HL-60 (cell line): ENCODE results near the gene KCNH4.

Source experiments
- DNase-seq, 2 experiments: peaks; one replicate each; pipeline ENCODE4 v3.0.0-alpha.2; 2010 to 2020; ENCODE audit warnings: low read depth in 1 of 2, low spot score in 1 of 2
- H3K27ac ChIP-seq: fragments of 250-450 bp; sonication (Bioruptor Pico); replicated peaks from 2 replicates; pipeline ENCODE4 v1.5.1; 2020; ENCODE audit warnings: mild to moderate bottlenecking, moderate library complexity
- H3K27me3 ChIP-seq: fragments of 250-450 bp; sonication (Bioruptor Pico); 2 replicates; pipeline ENCODE4 v1.5.1; 2021; ENCODE audit warnings: mild to moderate bottlenecking, moderate library complexity; ENCODE audit not compliant: insufficient read depth, poor library complexity, severe bottlenecking
- H3K4me3 ChIP-seq: replicated peaks from 2 replicates; pipeline ENCODE4 v1.5.1; 2011; ENCODE audit warnings: mild to moderate bottlenecking, control low read depth, low read length; ENCODE audit not compliant: insufficient read depth
- GABPA ChIP-seq: IDR thresholded peaks from 2 replicates; pipeline ENCODE4 v1.6.1; 2012; ENCODE audit warnings: low read depth
- POLR2AphosphoS5 ChIP-seq: IDR thresholded peaks from 2 replicates; pipeline ENCODE4 v1.6.1; 2012; ENCODE audit warnings: low read depth
- SPI1 ChIP-seq: IDR thresholded peaks from 2 replicates; pipeline ENCODE4 v1.6.1; 2012; ENCODE audit warnings: low read depth, mild to moderate bottlenecking, borderline replicate concordance
- long read RNA-seq: library from polyadenylated mRNA; unstranded; transcript quantifications from one replicate; pipeline ENCODE4 v2.0.0, GENCODE V29; 2020
- TF ChIP-seq, protein P1 (sequence below): IDR thresholded peaks from one replicate; pipeline ENCODE4 v1.5.1; 2011; ENCODE audit warnings: low read length, control low read depth, inconsistent platforms; ENCODE audit not compliant: insufficient read depth
- TF ChIP-seq, protein P2 (sequence below): IDR thresholded peaks from 2 replicates; pipeline ENCODE4 v1.6.1; 2012; ENCODE audit warnings: low read depth; ENCODE audit not compliant: insufficient replicate concordance

KCNH4 gene
- long read RNA-seq, result 0 reads

DNA sequence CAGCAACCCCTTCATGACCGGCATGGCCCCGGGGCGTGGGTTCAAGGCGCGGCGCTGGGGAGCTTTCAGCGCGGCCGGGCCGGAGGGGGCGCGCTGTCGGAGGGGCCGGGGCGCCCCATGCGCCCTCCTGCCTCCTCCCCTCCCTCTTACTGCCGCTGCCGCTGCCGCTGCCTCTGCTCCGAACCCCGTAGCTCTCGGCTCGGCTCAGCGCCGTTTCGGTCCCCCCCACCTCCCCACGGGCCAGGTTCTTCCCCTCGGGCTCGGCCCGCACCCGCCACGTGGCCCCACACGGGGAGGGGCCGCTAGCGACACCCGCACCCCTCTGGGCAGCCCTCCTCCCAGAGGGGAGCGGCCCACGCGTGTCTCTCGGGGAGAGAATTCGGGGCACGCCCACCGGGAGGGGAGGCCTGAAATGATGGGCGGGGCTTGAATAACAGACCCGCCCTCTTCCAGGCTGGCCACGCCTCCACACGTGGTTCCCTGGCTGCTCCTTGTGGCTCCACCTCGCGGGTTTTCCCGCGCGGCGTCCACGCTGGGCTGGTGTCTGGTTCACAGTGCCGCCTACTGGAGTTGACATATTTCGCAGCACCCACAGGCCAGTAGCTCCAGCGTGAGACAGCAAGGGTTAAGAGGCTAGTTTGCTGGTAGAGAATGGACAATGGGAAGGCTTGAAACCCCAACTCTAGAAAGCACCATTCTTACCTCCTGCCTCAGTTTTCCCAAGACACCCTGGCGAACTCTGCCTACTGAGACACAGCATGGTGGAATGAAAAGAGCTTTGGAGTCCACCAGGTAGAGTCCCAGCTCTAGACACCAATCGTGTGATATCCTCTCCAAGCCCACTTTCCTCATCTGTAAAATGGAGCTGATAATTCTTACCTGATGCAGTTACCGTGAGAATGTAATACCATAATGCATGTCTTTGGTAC is at the start of gene KCNH4:
KCNH4 (minus strand) TSS at position 221 of the 929 bp plus-strand sequence; CDS start at position 24, 197 bp downstream.
- peak within 1 kb of the TSS; percentile 61 for H3K4me3 ChIP-seq
- DNase-seq, result peak; percentile 92 to 94
- H3K27me3 ChIP-seq, result no peaks in the 10 kb centered on the region
- TF ChIP-seq, protein P1, sequence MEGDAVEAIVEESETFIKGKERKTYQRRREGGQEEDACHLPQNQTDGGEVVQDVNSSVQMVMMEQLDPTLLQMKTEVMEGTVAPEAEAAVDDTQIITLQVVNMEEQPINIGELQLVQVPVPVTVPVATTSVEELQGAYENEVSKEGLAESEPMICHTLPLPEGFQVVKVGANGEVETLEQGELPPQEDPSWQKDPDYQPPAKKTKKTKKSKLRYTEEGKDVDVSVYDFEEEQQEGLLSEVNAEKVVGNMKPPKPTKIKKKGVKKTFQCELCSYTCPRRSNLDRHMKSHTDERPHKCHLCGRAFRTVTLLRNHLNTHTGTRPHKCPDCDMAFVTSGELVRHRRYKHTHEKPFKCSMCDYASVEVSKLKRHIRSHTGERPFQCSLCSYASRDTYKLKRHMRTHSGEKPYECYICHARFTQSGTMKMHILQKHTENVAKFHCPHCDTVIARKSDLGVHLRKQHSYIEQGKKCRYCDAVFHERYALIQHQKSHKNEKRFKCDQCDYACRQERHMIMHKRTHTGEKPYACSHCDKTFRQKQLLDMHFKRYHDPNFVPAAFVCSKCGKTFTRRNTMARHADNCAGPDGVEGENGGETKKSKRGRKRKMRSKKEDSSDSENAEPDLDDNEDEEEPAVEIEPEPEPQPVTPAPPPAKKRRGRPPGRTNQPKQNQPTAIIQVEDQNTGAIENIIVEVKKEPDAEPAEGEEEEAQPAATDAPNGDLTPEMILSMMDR, result peak; percentile 73
- TF ChIP-seq SPI1, result no peak
- H3K27ac ChIP-seq, result no peak within 1 kb of the TSS

DNA sequence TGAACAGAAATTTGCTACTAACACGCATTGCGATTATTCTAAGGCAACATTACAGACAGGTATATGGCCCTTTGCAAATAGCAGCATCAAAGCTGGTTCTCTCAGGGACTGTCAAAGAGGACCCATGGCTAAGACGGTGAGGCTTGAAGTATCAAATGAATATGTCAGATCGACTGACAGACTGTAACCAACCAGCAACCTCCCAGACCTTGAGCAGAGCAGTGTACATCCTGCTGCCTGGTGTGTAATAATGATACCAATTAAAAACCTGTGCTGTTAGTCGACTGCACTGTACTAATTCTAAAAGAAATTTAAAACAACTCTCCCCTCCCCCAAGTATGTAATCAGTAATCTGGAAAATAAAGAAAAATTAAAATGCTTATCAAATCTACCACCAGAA is 49.3 kb upstream of the KCNH4 start:
- no peak overlapping the region for H3K4me3 ChIP-seq
- H3K27ac ChIP-seq, result no peak overlapping the region
- H3K27me3 ChIP-seq, result no peaks in the 10 kb centered on the region
- TF ChIP-seq SPI1 (no peak), GABPA (no peak), POLR2AphosphoS5 (no peak)
- TF ChIP-seq, protein P1, result no peak
- TF ChIP-seq, protein P2, sequence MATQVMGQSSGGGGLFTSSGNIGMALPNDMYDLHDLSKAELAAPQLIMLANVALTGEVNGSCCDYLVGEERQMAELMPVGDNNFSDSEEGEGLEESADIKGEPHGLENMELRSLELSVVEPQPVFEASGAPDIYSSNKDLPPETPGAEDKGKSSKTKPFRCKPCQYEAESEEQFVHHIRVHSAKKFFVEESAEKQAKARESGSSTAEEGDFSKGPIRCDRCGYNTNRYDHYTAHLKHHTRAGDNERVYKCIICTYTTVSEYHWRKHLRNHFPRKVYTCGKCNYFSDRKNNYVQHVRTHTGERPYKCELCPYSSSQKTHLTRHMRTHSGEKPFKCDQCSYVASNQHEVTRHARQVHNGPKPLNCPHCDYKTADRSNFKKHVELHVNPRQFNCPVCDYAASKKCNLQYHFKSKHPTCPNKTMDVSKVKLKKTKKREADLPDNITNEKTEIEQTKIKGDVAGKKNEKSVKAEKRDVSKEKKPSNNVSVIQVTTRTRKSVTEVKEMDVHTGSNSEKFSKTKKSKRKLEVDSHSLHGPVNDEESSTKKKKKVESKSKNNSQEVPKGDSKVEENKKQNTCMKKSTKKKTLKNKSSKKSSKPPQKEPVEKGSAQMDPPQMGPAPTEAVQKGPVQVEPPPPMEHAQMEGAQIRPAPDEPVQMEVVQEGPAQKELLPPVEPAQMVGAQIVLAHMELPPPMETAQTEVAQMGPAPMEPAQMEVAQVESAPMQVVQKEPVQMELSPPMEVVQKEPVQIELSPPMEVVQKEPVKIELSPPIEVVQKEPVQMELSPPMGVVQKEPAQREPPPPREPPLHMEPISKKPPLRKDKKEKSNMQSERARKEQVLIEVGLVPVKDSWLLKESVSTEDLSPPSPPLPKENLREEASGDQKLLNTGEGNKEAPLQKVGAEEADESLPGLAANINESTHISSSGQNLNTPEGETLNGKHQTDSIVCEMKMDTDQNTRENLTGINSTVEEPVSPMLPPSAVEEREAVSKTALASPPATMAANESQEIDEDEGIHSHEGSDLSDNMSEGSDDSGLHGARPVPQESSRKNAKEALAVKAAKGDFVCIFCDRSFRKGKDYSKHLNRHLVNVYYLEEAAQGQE, result no peak
- DNase-seq, result no peak

DNA sequence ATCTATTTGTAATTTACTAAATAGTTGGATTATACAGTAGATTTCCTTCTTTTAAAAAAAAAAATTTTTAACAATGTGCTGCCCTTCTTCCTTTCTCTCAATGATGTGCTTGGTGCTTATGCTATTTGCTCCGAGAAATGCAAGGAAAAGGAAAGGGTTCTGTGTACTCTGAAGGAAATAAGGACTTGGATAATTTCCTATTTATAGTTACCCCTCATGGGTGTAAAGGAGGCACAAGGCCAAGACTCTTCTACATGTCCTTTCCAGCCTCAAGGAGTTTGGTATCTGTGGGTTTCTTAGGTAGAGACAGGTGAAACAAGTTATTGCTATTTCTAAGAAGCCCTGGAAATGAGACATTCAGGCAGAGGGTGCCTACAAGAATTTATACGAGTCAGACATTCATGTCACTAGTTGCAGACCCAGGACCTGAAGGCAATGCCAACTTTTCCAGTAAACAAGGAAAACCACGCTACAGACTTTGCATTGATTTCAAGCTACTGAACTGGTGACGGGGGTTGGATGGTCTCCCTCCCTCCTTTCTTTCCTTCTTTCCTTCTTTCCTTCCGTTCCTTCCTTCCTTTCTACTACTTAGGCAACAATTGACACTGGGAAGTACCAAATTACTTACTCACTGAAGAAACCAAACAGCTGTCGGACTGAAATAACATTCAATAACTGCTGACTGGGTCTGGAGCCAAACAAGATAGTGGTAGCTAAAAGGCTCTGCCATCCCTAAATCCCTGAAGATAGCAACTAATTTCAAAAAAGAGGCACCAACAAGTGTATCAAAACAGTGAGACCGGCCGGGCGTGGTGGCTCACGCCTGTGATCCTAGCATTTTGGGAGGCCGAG is 47.1 kb upstream of the KCNH4 start:
- no peak for DNase-seq
- H3K27me3 ChIP-seq, result no peaks in the 10 kb centered on the region
- no peak overlapping the region for H3K27ac ChIP-seq
- TF ChIP-seq, protein P1, result no peak
- H3K4me3 ChIP-seq, result no peak overlapping the region

DNA sequence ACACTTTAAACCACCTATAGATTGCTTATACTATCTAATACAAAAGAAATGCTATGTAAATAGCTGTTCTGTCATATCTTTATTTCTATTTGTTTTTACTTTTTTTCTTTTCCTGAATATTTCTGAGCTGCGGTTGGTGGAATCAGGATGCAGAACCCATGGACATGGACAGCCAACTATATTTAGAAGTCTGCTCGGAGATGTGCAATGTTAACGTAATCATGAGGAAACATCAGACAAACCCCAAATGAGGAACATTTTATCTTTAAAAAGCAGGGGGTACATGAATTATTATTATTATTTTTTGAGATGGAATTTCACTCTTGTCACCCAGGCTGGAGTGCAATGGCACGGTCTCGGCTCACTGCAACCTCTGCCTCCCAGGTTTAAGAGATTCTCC is 44.7 kb upstream of the KCNH4 start:
- TF ChIP-seq SPI1, result no peak
- no peak for TF ChIP-seq POLR2AphosphoS5
- no peak overlapping the region for H3K4me3 ChIP-seq
- DNase-seq, result no peak
- H3K27me3 ChIP-seq, result no peaks in the 10 kb centered on the region
- H3K27ac ChIP-seq, result no peak overlapping the region
